Osteoblast (primary cell): ENCODE data around the gene TMTC2. TPM values are rescaled to one million over a fixed set of nuclear protein-coding genes. Genes with fewer than 3 reads are reported as not detected.

Experiments
- DNase-seq: peaks from one replicate; pipeline ENCODE4 v3.0.0; 2011; ENCODE audit warnings: low spot score, mixed read lengths; ENCODE audit not compliant: insufficient read length; ENCODE audit errors: missing footprints
- H2AFZ ChIP-seq: 2 replicates; pipeline ENCODE4 v1.6.0; 2011; ENCODE audit warnings: mild to moderate bottlenecking, low read length
- H3K27ac ChIP-seq: 2 replicates; pipeline ENCODE4 v1.5.1; 2011; ENCODE audit warnings: mild to moderate bottlenecking, low read depth, low read length, moderate library complexity
- H3K27me3 ChIP-seq: 2 replicates; pipeline ENCODE4 v1.6.0; 2012; ENCODE audit warnings: mild to moderate bottlenecking, control low read depth, inconsistent platforms, low read length, moderate library complexity; ENCODE audit not compliant: insufficient read depth
- H3K36me3 ChIP-seq: 2 replicates; pipeline ENCODE4 v1.5.1; 2011; ENCODE audit warnings: mild to moderate bottlenecking, low read length, control low read depth, moderate library complexity; ENCODE audit not compliant: insufficient read depth
- H3K4me1 ChIP-seq: 2 replicates; pipeline ENCODE4 v1.5.1; 2011; ENCODE audit warnings: mild to moderate bottlenecking, low read length, control low read depth, moderate library complexity; ENCODE audit not compliant: insufficient read depth
- H3K4me2 ChIP-seq: 2 replicates; pipeline ENCODE4 v1.6.0; 2011; ENCODE audit warnings: mild to moderate bottlenecking, low read length; ENCODE audit not compliant: insufficient read depth
- H3K4me3 ChIP-seq: fragments of 200-600 bp; sonication (generic); 3 replicates; pipeline ENCODE4 v1.5.1; 2012; ENCODE audit warnings: mild to moderate bottlenecking, low read length, inconsistent platforms; ENCODE audit not compliant: insufficient read depth
- H3K79me2 ChIP-seq: 2 replicates; pipeline ENCODE4 v1.6.0; 2012; ENCODE audit warnings: mild to moderate bottlenecking, low read length, control low read depth, inconsistent platforms; ENCODE audit not compliant: insufficient read depth
- H3K9me3 ChIP-seq: 2 replicates; pipeline ENCODE4 v1.5.1; 2011; ENCODE audit warnings: low read depth, low read length, control low read depth
- H4K20me1 ChIP-seq: 2 replicates; pipeline ENCODE4 v1.6.0; 2012; ENCODE audit warnings: mild to moderate bottlenecking, low read length, control low read depth; ENCODE audit not compliant: insufficient read depth
- CTCF ChIP-seq: IDR thresholded peaks from 2 replicates; pipeline ENCODE4 v1.5.1; 2011; ENCODE audit warnings: mild to moderate bottlenecking, low read depth, low read length, moderate library complexity; ENCODE audit errors: extremely low read depth
- small RNA-seq: library from RNA; depleted of rRNA; stranded (forward); fragments of <200 nt; gene quantifications from one replicate; pipeline ENCODE3, GENCODE V24; 2012
- total RNA-seq: library from RNA; depleted of rRNA; stranded (reverse); fragments of >200 nt; gene quantifications from 2 replicates; pipeline ENCODE4 v1.2.3, GENCODE V29; 2012

Gene TMTC2
- total RNA-seq, 1 donor = 2.5 TPM

- Histone ChIP-seq H3K4me1 (no peaks in the 10 kb centered on the region), H3K4me3 (no peak overlapping the region), H2AFZ (no peak overlapping the region), H3K79me2 (no peaks in the 10 kb centered on the region), H3K27me3 (no peaks in the 10 kb centered on the region), H3K27ac (no peak overlapping the region), H3K9me3 (no peaks in the 10 kb centered on the region), H4K20me1 (no peaks in the 10 kb centered on the region), H3K4me2 (no peak overlapping the region), H3K36me3 (no peaks in the 10 kb centered on the region)
- DNase-seq = no peak
- TF ChIP-seq CTCF = no peak
Measured at GRCh38 chr12:83183132-83183531, 496.4 kb downstream of the TMTC2 start.

Small RNAs within 50 kb of the gene (small RNA-seq; reads per million reads assigned to genes)
- gene RNU6-977P = not detected
